ENCODE results near the gene SLC48A1. TPM values are rescaled to one million over a fixed set of nuclear protein-coding genes. Genes with fewer than 3 reads are reported as not detected.

Gene SLC48A1
- total RNA-seq, 2 experiments from 2014 or later, result 4.5 to 5.8 TPM

GRCh38 chr12:47825173-47825639 lies 52.2 kb downstream of the SLC48A1 start:
- DNase-seq (no peak), ATAC-seq (ENCODE audit: poor library complexity) (no peak)
- peaks cover 89% of the 10 kb centered on the region for H3K4me1 ChIP-seq (ENCODE audit: insufficient read depth, low read length)
- CTCF ChIA-PET, result interaction anchor here (0.9 to 1.7 kb wide), 4 partner anchors 8 to 16 kb away, joined by 3 to 6 read pairs (median 4); no protein-coding TSS in a partner anchor
- no peaks in the 10 kb centered on the region for H3K9me3 Mint-ChIP-seq
- H3K4me3 ChIP-seq (ENCODE audit: low read length), result no peak overlapping the region
- peaks cover 92% of the 10 kb centered on the region for H3K4me1 Mint-ChIP-seq (ENCODE audit: low read depth)
- no peak for TF ChIP-seq CTCF (IDR thresholded peaks at IDR 0.05)
- no peaks in the 10 kb centered on the region for H3K27me3 ChIP-seq (ENCODE audit: control insufficient read depth in 1 of 2, insufficient read depth in 2 of 2, low read length in 2 of 2)
- H3K4me3 Mint-ChIP-seq, result peak overlapping the region; percentile 75
- no peaks in the 10 kb centered on the region for H3K9me3 ChIP-seq (ENCODE audit: control insufficient read depth in 1 of 2, insufficient read depth in 1 of 2, low read length in 2 of 2)
- no peaks in the 10 kb centered on the region for H3K36me3 Mint-ChIP-seq (ENCODE audit: low read depth)
- no peaks in the 10 kb centered on the region for H3K27me3 Mint-ChIP-seq
- POLR2A ChIA-PET, result interaction anchor here (1.0 to 16.4 kb wide), 5 partner anchors 8 to 58 kb away, joined by 3 to 274 read pairs (median 9); no protein-coding TSS in a partner anchor
- peak overlapping the region; percentile 89 for H3K27ac Mint-ChIP-seq
- intact Hi-C loops (cut with DNase I, micrococcal nuclease), result loop anchor here (2.0 to 10.0 kb wide), 2 partner anchors 16 to 1610 kb away; no protein-coding TSS in a partner anchor
- peak overlapping the region; percentile 70 to 71 for H3K27ac ChIP-seq (ENCODE audit: low read depth in 1 of 2, low read length in 2 of 2)
- no peaks in the 10 kb centered on the region for H3K36me3 ChIP-seq (ENCODE audit: insufficient read depth, low read length)

GRCh38 chr12:47828008-47828975 lies 55.3 kb downstream of the SLC48A1 start:
- H3K36me3 Mint-ChIP-seq (ENCODE audit: low read depth), result no peaks in the 10 kb centered on the region
- H3K27me3 Mint-ChIP-seq, result no peaks in the 10 kb centered on the region
- Histone ChIP-seq H3K27ac (ENCODE audit: low read depth in 1 of 2, low read length in 2 of 2) (no peak overlapping the region), H3K4me3 (ENCODE audit: low read length) (no peak overlapping the region), H3K36me3 (ENCODE audit: insufficient read depth, low read length) (no peaks in the 10 kb centered on the region), H3K9me3 (ENCODE audit: control insufficient read depth in 1 of 2, insufficient read depth in 1 of 2, low read length in 2 of 2) (no peaks in the 10 kb centered on the region), H3K27me3 (ENCODE audit: control insufficient read depth in 1 of 2, insufficient read depth in 2 of 2, low read length in 2 of 2) (no peaks in the 10 kb centered on the region), H3K4me1 (ENCODE audit: insufficient read depth, low read length) (peaks cover 97% of the 10 kb centered on the region)
- DNase-seq (no peak), ATAC-seq (ENCODE audit: poor library complexity) (no peak)
- peaks cover 92% of the 10 kb centered on the region for H3K4me1 Mint-ChIP-seq (ENCODE audit: low read depth)
- intact Hi-C loops (cut with DNase I, micrococcal nuclease), result loop anchor here in 1 of 2 experiments (10.0 kb wide), 1 partner anchor 1613 kb away; no protein-coding TSS in a partner anchor
- peak overlapping the region; percentile 42 for H3K4me3 Mint-ChIP-seq
- ChIA-PET POLR2A (interaction anchor here (0.5 to 16.4 kb wide), 6 partner anchors 9 to 1407 kb away, joined by 3 to 274 read pairs (median 6); partner anchors contain the start of genes HDAC7 and RPAP3), CTCF (interaction anchor here (1.0 to 13.5 kb wide), 5 partner anchors 10 to 86 kb away, joined by 3 to 164 read pairs (median 4); partner anchors contain the start of gene HDAC7)
- no peak for TF ChIP-seq CTCF (IDR thresholded peaks at IDR 0.05)
- H3K27ac Mint-ChIP-seq, result peak overlapping the region; percentile 81
- H3K9me3 Mint-ChIP-seq, result no peaks in the 10 kb centered on the region

GRCh38 chr12:47828976-47829482 lies 56.0 kb downstream of the SLC48A1 start:
- H3K4me1 ChIP-seq (ENCODE audit: insufficient read depth, low read length), result peaks cover 99% of the 10 kb centered on the region
- no peak overlapping the region for H3K4me3 ChIP-seq (ENCODE audit: low read length)
- H3K4me3 Mint-ChIP-seq, result peak overlapping the region; percentile 27

More at GRCh38 chr12:47828976-47829482, 56.0 kb downstream of the SLC48A1 start:
- Histone ChIP-seq H3K9me3 (ENCODE audit: control insufficient read depth in 1 of 2, insufficient read depth in 1 of 2, low read length in 2 of 2) (no peaks in the 10 kb centered on the region), H3K27ac (ENCODE audit: low read depth in 1 of 2, low read length in 2 of 2) (no peak overlapping the region), H3K36me3 (ENCODE audit: insufficient read depth, low read length) (no peaks in the 10 kb centered on the region), H3K27me3 (ENCODE audit: control insufficient read depth in 1 of 2, insufficient read depth in 2 of 2, low read length in 2 of 2) (no peaks in the 10 kb centered on the region)
- POLR2A ChIA-PET, result interaction anchor here (1.2 to 16.4 kb wide), 5 partner anchors 9 to 76 kb away, joined by 3 to 274 read pairs (median 7); partner anchors contain the start of genes HDAC7 and VDR
- H3K27me3 Mint-ChIP-seq, result no peaks in the 10 kb centered on the region
- H3K36me3 Mint-ChIP-seq (ENCODE audit: low read depth), result no peaks in the 10 kb centered on the region
- peaks cover 92% of the 10 kb centered on the region for H3K4me1 Mint-ChIP-seq (ENCODE audit: low read depth)
- H3K27ac Mint-ChIP-seq, result peak overlapping the region; percentile 81
- intact Hi-C loops (cut with DNase I, micrococcal nuclease), result loop anchor here in 1 of 2 experiments (10.0 kb wide), 1 partner anchor 1614 kb away; no protein-coding TSS in a partner anchor
- CTCF ChIA-PET, result interaction anchor here (1.9 to 13.5 kb wide), 3 partner anchors 9 to 19 kb away, joined by 4 to 164 read pairs (median 17); partner anchors contain the start of gene HDAC7
- TF ChIP-seq CTCF (IDR thresholded peaks at IDR 0.05), result no peak
- no peaks in the 10 kb centered on the region for H3K9me3 Mint-ChIP-seq
- DNase-seq (peak in 2 of 14 experiments; percentile 24 to 45), ATAC-seq (ENCODE audit: poor library complexity) (no peak)
